Anterior cingulate cortex (tissue), 58 donors: Measurements from ENCODE around the gene NPHP4.

Experiments
- DNase-seq, 58 donors: peaks; one replicate each; lab custom pipeline; 2025; lab: John Stamatoyannopoulos, UW

The NPHP4 gene

GRCh38 chr1:5993556-5994491 lies 1.6 kb upstream of the NPHP4 start:
- peak in 1 of 58 donors; percentile 30 for DNase-seq

GRCh38 chr1:5992814-5993555 lies 760 bp upstream of the NPHP4 start:
- DNase-seq, result peak in 3 of 58 donors; percentile 53 to 60 (median 58)

DNA sequence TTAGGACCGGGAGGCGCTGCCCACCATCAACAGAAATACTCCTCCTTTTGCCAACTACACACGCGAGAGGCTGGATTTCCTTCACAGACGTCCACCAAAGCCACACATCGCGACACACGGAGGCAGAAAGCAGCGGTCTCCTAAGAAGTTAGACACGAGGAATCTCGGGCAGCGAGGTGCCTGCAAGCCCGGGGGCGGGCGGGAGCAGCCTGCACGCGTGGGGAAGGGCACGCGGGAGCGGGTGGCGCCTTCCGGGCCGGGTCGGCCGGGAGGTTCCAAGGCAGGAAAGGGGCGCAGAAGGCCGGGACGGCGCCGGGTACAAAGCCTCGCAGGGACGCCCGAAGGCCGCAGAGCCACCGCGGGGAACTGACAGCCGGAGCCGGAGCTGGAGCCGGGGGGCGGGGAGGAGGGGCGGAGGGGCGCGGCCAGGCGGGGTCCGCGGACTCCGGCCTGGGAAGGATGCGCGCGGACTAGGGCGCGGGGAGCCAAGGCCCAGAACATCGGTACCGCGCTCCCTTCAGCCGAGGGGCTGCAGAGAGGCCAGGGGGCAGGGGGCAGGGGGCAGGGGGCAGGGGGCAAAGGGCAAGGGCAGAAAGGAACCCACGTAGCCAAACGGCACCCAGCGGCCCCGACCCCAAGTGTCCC lies 722 bp downstream of the NPHP4 start:
- peak in 15 of 58 donors; percentile 19 to 70 (median 60) for DNase-seq

GRCh38 chr1:5990913-5991312 lies 1.3 kb downstream of the NPHP4 start:
- DNase-seq, result no peak

DNA sequence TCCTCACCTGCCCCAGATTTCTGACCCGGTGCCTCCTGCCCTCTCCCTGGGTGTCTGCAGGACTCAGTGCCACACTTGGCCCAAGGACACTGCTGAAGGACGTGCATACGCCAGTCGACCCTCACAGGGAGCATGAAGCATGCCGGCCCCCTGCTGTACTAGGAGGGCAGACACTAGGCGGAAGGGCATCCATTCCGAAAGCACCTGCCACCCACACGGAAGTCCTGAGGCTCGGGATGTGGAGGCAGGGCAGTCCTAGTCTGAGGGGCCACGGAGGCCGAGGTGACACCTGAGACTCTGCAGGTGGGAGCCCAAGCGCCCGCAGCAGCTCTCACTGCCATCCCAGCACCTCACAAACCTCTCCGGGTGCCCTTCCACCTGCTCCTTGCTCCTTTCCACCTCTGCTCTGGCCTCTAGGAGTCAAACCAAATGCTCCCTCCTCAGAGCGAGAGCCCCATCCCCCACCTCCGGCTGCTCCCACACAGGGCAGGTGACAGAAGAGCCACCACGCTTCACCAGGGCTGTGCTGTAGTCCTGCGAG lies 2.4 kb downstream of the NPHP4 start:
- no peak for DNase-seq

DNA sequence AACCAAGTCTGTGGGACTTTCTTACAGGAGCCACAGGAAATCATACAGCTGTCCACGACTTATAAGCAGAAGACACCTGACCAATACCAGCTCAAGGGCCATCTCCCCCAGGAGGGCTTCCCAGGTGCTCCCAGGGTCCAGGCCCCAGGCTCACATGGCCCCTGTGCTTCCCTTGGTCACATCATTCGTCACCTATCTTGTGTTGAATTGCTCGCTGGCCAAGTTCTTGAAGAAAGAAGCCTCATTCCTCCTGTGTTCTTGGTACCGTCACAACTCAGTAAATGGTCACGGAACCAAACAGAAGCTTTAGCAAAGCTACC lies 3.0 kb downstream of the NPHP4 start:
- no peak for DNase-seq

GRCh38 chr1:5988596-5989285 lies 3.5 kb downstream of the NPHP4 start:
- DNase-seq, result no peak

DNA sequence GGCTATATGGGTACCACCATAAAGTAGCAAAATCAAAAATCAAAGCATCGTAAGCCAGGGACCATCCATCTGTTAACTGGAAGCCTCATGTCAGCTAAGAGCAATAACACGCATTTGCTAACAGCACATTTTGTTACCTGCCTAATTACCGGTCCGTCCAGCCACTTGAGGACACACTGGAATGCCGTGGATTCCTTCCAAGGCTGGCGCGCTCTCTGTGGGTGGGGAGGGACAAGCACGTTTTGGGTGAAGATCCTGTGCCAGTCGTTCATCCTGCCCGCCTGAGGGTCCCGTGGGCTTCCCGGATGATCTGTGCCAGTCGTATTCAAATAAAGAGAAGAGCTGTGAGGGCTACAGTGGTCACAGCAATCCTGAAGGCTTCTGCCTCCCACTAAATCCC lies 6.2 kb downstream of the NPHP4 start:
- DNase-seq, result no peak

GRCh38 chr1:5985250-5985649 lies 7.0 kb downstream of the NPHP4 start:
- DNase-seq, result peak in 7 of 58 donors; percentile 12 to 46 (median 32)

DNA sequence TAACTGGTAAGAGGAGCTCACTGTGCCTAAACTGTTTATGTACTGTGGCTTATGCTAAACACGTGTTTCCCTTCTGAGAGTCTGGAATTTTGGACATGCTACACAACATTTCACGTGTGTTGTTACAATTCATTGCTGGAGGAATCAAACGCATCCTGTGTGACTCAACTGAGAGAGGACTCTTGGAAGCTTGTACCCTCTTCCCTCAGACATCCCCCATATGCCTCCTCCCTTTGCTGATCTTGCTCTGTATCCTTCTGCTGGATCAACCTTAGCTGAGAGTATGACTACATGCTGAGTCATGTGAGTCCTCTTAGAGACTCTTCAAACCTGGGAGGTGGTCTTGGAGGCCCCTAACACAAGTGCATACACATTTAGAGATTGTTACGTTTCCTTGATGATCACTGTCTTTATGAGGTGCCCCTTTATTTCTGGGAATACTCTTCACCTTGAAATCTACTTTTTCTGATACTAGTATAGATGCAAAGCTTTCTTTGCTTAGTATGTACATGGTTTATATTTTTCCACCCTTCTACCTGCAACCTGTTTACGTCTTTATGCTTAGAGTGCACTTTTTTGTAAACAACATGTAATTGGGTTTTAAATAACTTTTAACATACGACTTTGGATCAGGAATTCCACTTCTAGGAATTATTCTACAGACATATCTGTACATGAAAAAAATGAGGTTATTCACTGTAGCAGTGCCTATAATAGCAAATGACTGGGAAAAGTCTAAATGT lies 8.7 kb downstream of the NPHP4 start:
- DNase-seq, result no peak

DNA sequence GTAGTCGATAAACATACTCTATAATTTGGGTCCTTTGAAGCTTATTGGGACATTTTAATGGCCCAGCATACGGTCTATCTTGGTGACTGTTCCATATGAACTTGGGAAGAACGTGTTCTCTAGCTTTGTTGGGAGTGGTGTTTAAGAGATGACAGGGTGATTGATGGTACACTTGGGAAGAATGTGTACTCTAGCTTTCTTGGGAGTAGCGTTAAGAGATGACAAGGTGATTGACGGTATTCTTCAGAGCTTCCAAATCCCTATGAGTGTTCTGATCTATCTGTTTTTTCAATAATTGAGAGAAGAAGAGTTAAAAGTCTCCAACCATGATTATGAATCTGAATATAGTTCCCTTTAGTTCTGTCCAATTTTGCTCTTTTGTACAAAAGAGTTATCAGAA lies 9.4 kb downstream of the NPHP4 start:
- no peak for DNase-seq

DNA sequence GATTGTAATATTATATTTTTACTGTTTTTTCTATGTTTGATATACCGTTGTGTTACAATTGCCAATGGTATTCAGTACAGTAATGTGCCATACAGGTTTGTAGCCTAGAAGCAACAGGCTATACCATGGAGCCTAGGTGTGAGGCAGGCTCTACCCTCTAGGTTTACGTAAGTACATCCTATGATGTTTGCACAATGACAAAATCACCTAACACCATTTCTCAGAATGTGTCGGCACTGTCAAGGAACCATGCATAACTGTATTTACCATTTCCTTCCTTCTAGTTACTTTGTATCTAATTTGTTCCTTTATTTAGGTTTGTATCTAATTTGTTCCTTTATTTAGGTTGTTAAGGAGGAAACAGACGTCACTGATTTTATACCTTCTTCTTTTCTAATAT lies 9.9 kb downstream of the NPHP4 start:
- DNase-seq, result no peak

GRCh38 chr1:5981009-5981380 lies 11.2 kb downstream of the NPHP4 start:
- no peak for DNase-seq

DNA sequence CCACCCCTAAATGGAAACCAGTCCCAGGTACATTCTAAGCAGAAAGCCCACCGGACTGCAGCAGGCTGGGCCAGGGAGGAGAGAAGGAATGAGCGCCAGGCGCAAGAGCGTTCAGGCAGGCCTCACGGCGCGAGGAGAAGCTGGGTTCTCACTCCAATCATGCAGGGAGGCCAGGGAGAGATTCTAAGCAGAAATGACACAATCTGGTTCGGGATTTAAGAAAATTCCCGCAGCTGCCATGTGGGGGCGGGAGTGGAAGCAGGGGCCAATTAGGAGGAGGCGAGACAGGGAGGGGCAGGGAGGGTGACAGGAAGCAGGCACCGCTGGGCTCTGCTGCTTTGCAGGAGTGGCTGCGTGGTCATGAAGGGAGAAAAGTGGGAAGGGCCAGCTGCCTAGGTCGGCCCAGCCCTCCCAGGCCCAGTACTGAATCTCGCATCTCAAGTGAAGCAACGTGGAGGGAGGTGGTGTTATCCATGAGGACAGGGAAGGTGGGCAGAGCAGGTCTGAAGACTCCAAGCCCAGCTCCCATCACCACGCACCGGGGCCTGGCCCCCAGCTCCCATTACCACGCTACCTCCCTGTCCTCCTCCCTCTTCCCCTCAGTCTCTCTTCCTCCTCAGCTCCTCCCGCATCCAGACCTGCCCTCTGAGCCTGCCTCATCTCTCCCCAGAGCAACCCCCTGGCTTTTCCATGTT lies 11.8 kb downstream of the NPHP4 start:
- peak in 34 of 58 donors; percentile 16 to 83 (median 44) for DNase-seq

DNA sequence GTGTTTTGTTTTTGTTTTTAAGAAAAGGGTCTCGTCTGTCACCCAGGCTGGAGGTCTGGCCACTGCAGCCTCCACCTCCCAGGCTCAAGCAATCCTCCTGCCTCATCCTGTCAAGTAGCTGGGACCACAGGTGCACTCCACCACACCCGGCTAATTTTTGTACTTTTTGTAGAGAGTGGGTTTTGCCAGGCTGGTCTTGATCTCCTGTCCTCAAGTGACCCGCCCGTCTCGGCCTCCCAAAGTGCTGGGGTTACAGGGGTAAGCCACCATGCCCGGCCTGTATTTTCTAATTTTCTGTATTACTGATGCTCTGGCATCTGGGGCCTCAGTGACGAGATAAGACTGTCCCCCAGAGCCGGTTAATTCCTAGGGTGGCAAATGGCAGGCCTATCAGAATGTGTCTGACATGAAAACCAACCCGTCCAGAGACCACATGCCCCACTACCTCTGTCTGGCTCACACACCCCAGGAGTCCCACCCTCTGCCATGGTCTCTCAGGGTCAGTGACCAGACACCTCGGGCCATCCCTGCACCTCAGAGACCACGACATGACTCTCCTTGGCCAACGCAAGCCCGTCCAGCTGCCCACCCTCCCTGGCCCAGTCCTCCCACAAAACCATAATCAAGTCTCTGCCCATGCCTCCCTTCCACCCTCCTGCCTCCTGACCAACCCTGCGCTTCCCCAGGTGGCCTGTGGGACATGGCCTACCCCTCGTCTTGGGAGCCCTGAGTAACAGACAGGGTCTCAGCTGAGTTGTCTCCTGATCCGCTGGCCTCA lies 12.5 kb downstream of the NPHP4 start:
- DNase-seq, result no peak

- no peak for DNase-seq
These were observed 13.8 kb downstream of the NPHP4 start for GRCh38 chr1:5978452-5978851.

DNA sequence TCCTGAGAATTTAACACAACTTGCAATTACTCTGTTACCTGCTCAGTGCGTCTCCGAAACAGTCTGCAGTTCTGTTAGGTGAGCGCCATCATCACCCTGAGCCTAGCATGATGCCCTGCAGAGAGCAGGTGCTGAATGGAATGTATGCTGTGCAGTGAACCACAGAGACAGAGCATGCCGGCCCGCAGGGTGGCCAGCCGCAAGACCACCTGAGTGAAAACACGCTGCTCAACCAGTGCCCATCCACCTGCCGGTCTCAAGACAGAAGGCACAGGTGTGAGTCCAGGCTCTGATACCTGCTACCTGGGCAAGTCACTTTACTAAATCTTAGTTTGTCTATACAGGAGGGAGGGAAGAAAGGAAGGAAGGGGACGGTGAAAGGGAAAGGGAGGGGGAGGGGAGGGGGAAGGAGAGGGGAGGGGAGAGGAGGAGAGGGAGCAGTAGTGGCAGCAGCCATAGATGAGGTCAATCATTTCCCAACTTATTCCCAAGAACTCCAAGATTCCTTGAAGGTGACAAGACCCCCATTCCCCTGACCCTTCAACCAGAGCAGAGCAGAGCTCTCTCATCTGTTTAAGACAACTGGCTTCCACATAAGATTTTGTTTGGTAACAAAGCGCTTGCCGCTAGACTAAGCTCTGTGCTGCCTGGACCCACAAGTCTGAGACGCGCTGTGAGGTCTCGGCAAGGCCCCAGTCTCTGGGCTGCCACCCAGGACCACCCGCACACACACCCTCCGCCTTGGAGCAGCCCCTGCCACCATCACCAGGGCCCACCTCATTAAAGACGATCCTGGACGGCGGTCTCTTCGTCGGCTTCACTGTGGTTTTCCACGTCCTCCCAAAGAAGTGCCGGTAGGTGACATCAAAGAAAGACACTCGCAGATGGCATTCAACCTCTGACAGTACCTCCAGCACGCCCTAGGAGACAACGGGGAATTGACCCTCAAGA lies 14.5 kb downstream of the NPHP4 start:
- no peak for DNase-seq
